KMS-11 (cell line): ENCODE data around the gene ZNF616.

ENCODE experiments used
- H2AFZ ChIP-seq: fragments of 200-600 bp; sonication (generic); 2 replicates; pipeline ENCODE4 v1.6.1; 2016; ENCODE audit warnings: antibody characterized with exemption, mixed run types, low read depth
- H3K27ac ChIP-seq: fragments of 200-600 bp; sonication (generic); 2 replicates; pipeline ENCODE4 v1.6.1; 2016; ENCODE audit warnings: mild to moderate bottlenecking, mixed run types
- H3K27me3 ChIP-seq: fragments of 200-600 bp; sonication (generic); 2 replicates; pipeline ENCODE4 v1.6.1; 2017; ENCODE audit warnings: mild to moderate bottlenecking, low read depth, mixed run types, moderate library complexity; ENCODE audit not compliant: insufficient read depth
- H3K36me3 ChIP-seq: fragments of 200-600 bp; sonication (generic); 2 replicates; pipeline ENCODE4 v1.6.1; 2017; ENCODE audit warnings: mild to moderate bottlenecking, mixed run types; ENCODE audit not compliant: insufficient read depth
- H3K4me1 ChIP-seq: fragments of 200-600 bp; sonication (generic); 2 replicates; pipeline ENCODE4 v1.6.1; 2016; ENCODE audit warnings: mild to moderate bottlenecking, low read depth, mixed run types; ENCODE audit not compliant: poor library complexity, severe bottlenecking
- H3K4me2 ChIP-seq: fragments of 200-600 bp; sonication (generic); 2 replicates; pipeline ENCODE4 v1.7.0; 2016; ENCODE audit warnings: mild to moderate bottlenecking, mixed run types
- H3K4me3 ChIP-seq: fragments of 200-600 bp; sonication (generic); IDR thresholded peaks from 2 replicates; pipeline ENCODE4 v1.6.1; 2017; ENCODE audit warnings: low read depth, low read length, mixed read lengths; ENCODE audit not compliant: insufficient read depth
- H3K79me2 ChIP-seq: fragments of 200-600 bp; sonication (generic); 2 replicates; pipeline ENCODE4 v1.6.1; 2016; ENCODE audit warnings: low read depth, mixed run types; ENCODE audit not compliant: insufficient read depth
- H3K9ac ChIP-seq: fragments of 200-600 bp; sonication (generic); 2 replicates; pipeline ENCODE4 v1.6.1; 2016; ENCODE audit warnings: mild to moderate bottlenecking, mixed run types
- H4K20me1 ChIP-seq: fragments of 200-600 bp; sonication (generic); 2 replicates; pipeline ENCODE4 v1.6.1; 2016; ENCODE audit warnings: mild to moderate bottlenecking, mixed run types; ENCODE audit not compliant: insufficient read depth
- TF ChIP-seq, protein P1 (sequence below): fragments of 200-600 bp; sonication (generic); conservative IDR thresholded peaks from 2 replicates; pipeline ENCODE4 v1.6.1; 2017; ENCODE audit warnings: low read depth, mild to moderate bottlenecking, antibody characterized with exemption, low read length, moderate library complexity, mixed read lengths

ZNF616 gene

DNA sequence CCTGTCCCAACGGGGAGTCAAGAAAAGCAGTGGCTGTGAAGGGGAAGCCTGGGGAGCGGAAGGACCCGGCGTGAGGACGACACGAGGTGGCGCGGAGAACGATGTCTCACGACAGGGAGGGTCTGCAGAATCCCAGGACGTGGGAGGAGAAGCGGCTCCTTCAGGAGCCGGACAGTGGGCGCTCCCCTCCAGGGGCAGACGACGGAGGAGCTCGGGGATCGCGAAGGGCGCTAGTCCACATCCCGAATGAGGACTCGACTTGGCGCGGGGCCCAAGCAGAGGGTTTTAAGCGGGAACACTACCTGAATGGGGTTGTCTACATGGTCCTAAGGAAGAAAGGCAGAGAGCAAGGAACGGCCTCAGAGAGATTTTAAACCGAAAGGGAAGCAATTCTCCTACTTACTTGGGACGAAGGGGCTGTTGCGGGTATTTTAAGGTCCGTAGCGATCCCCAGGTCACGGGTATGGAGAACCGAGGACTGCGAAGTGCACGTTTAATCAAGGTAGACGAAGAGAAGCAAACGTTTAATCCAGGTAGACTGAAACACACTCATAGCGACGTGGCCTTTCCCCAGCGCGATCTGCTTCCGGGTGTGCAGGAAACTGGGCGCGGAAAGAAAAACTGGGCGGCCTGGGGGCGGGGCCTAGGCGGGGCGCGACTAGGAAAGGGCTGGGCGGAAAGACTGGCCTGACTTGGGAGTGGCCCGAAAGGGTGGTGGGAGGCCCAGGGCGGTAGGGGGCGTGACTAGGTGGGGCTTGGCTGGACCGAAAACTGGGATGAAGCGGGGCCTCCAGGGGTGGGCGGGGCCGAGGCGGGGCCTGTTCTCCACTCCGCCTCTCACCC, 44.3 kb downstream of the ZNF616 start, which contains the start of gene ZNF841:
TSS of gene ZNF841 (minus strand) at position 594 of the 843 bp plus-strand sequence. CDS start 10,964 bp downstream, outside the sequence.
- Histone ChIP-seq H3K4me2 (peak within 1 kb of the TSS; percentile 83), H3K4me3 (peak within 1 kb of the TSS; percentile 81), H4K20me1 (no peaks in the 10 kb centered on the region), H3K79me2 (peaks cover 16% of the 10 kb centered on the region), H3K36me3 (peaks cover 10% of the 10 kb centered on the region; the same call in 1 of the 2 replicates), H3K9ac (peak within 1 kb of the TSS; percentile 83; the same call in 1 of the 2 replicates), H3K4me1 (no peaks in the 10 kb centered on the region), H3K27me3 (no peaks in the 10 kb centered on the region), H2AFZ (peak within 1 kb of the TSS; percentile 79), H3K27ac (peak within 1 kb of the TSS; percentile 70)
- TF ChIP-seq, protein P1, sequence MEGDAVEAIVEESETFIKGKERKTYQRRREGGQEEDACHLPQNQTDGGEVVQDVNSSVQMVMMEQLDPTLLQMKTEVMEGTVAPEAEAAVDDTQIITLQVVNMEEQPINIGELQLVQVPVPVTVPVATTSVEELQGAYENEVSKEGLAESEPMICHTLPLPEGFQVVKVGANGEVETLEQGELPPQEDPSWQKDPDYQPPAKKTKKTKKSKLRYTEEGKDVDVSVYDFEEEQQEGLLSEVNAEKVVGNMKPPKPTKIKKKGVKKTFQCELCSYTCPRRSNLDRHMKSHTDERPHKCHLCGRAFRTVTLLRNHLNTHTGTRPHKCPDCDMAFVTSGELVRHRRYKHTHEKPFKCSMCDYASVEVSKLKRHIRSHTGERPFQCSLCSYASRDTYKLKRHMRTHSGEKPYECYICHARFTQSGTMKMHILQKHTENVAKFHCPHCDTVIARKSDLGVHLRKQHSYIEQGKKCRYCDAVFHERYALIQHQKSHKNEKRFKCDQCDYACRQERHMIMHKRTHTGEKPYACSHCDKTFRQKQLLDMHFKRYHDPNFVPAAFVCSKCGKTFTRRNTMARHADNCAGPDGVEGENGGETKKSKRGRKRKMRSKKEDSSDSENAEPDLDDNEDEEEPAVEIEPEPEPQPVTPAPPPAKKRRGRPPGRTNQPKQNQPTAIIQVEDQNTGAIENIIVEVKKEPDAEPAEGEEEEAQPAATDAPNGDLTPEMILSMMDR: peak; percentile 31; the same call in 1 of the 2 replicates

DNA sequence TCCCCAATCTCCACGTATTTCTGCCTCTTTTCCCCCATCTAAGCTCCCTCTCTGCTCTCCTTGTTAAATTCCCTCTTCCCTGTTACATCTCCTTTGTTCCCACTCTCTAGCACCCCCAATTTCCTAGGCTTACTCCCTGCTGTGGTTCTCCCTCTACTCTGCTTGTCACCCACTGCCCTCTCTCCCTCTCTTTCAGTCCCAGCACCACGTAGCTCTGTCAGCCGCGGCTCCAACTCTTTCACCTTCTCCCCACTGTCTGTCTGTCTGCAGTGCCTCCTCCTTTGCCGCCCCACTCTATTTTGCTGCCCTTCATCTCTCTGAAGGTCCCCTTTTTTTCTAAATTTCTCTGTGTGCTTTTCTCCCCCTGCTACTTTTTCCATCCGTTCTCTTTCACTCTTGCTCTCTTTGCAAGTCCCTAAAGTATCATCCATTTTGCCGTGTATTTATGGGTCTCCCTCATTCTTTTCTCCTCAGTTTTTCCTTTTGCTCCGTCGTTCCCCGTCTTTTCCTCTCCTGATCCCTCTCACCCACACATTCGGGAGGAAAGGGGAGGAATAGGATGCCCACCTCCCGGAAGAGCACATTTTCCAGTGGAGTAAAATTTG, 45.1 kb downstream of the ZNF616 start:
- Histone ChIP-seq H3K4me3 (peak overlapping the region; percentile 81), H3K27ac (no peak overlapping the region), H3K9ac (peak overlapping the region; percentile 83; the same call in 1 of the 2 replicates)

DNA sequence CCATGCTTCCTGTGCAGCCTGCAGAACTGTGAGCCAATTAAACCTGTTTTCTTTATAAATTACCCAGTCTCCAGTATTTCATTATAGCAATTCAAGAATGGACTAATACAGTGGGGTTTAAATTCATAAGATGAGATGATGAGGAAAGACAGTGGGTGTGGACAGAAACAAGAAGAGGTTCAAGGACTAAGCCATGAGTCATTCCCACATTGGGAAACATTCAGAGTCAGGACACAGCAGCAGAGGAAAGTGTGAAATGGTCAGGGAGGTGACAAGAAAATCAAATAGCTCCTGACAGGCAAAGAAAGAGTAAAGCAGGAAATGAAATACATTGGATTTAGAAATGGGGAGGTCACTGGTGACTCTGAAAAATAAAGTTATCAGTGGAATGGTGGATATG, 53.3 kb downstream of the ZNF616 start:
- H3K4me1 ChIP-seq: no peaks in the 10 kb centered on the region
- H3K27ac ChIP-seq: no peak overlapping the region
- H3K79me2 ChIP-seq: no peaks in the 10 kb centered on the region
- no peak overlapping the region for H3K4me3 ChIP-seq
- peaks cover 9% of the 10 kb centered on the region; the same call in 1 of the 2 replicates for H3K36me3 ChIP-seq
- H2AFZ ChIP-seq: no peak overlapping the region
- TF ChIP-seq, protein P1: no peak
- H3K4me2 ChIP-seq: no peak overlapping the region
- no peak overlapping the region for H3K9ac ChIP-seq
- H3K27me3 ChIP-seq: no peaks in the 10 kb centered on the region
- H4K20me1 ChIP-seq: no peaks in the 10 kb centered on the region

More for the DNA sequence above, 45.1 kb downstream of the ZNF616 start:
- H3K36me3 ChIP-seq: peaks cover 10% of the 10 kb centered on the region; the same call in 1 of the 2 replicates
- H3K4me2 ChIP-seq: peak overlapping the region; percentile 83
- peak overlapping the region; percentile 79 for H2AFZ ChIP-seq
- TF ChIP-seq, protein P1: no peak
- H3K4me1 ChIP-seq: no peaks in the 10 kb centered on the region
- H4K20me1 ChIP-seq: no peaks in the 10 kb centered on the region
- H3K79me2 ChIP-seq: peaks cover 16% of the 10 kb centered on the region
- H3K27me3 ChIP-seq: no peaks in the 10 kb centered on the region

DNA sequence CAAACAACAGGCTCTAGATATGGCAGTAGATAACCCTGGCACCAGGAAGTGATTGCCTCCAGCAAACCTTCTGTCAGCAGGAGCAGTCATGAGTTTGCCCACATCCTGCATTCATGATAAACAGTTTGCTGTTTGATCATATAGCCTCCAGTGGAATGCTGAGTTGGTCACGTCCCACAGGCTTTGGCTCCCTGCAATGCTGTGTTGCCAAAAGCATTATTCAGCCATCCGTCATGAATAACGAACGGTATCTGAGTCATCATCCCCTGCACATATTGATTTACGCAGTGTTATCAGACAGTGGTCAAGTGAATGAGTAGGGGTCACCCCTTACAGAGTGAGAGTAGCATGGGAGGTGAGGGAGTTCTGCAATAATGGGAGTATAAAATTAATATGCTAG, 69.2 kb downstream of the ZNF616 start:
- H3K27ac ChIP-seq: no peak overlapping the region
- H4K20me1 ChIP-seq: no peaks in the 10 kb centered on the region
- H3K79me2 ChIP-seq: no peaks in the 10 kb centered on the region
- H2AFZ ChIP-seq: no peak overlapping the region
- H3K9ac ChIP-seq: no peak overlapping the region
- H3K4me1 ChIP-seq: no peaks in the 10 kb centered on the region
- no peaks in the 10 kb centered on the region for H3K27me3 ChIP-seq
- TF ChIP-seq, protein P1: no peak
- H3K36me3 ChIP-seq: peaks cover 19% of the 10 kb centered on the region; the same call in 1 of the 2 replicates
- no peak overlapping the region for H3K4me3 ChIP-seq
- no peak overlapping the region for H3K4me2 ChIP-seq
